AG20443 (cell line): Measurements from ENCODE around the gene PHC2.
A peak's percentile ranks its signal among the peaks of the same experiment; 100 is the strongest.
"Not testable (repeated sequence)": the region's sequence is repeated elsewhere in the genome, so short reads cannot be mapped to it uniquely, and the experiment has no call there.

Experiments
- DNase-seq: peaks from one replicate; pipeline ENCODE4 v3.0.0; 2012; ENCODE audit warnings: low spot score, mixed read lengths

Gene PHC2

DNA sequence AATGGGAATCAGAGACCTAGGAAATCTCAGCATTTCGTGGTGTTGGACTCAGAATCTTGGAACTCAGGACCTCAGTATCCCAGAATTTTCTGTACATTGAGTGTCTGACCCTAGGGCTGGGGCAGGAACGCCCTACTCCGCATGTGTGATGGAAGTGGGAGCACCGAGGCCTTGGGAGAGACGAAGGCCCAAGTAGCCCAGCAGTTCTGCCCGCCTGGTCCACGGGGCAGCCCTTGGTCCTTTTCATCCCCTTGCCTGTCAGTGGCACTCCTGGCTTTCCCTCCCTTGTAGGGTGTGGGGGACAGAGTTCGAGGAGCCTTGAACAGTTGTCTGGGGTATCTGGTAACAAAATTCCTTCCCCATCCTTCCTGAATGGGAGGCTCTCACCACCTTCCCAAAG lies 120.2 kb downstream of the PHC2 start:
- DNase-seq = no peak

DNA sequence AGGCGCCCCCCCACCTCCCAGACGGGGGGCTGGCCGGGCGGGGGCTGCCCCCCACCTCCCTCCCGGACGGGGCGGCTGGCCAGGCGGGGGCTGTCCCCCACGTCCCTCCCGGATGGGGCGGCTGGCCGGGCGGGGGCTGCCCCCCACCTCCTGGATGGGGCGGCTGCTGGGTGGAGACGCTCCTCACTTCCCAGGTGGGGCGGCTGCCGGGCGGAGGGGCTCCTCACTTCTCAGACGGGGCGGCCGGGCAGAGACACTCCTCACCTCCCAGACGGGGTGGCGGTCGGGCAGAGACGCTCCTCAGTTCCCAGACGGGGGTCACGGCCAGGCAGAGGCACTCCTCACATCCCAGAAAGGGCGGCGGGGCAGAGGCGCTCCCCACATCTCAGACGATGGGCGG lies 121.5 kb downstream of the PHC2 start:
- not testable (repeated sequence) for DNase-seq

DNA sequence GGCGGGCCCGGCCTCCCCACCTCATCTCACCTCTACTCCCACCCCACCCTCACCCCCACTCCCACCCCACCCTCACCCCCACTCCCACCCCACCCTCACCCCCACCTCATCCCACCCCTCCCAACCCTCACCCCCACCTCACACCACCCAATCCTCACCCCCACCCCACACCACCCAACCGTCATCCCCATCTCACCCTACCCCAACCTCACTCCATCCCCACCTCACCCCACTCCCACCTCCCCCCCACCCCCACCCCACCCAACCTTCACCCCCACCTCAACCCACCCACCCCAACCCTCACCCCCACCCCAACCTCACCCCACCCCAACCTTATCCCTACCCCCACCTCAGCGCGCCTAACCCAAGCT lies 123.4 kb downstream of the PHC2 start:
- DNase-seq = no peak

DNA sequence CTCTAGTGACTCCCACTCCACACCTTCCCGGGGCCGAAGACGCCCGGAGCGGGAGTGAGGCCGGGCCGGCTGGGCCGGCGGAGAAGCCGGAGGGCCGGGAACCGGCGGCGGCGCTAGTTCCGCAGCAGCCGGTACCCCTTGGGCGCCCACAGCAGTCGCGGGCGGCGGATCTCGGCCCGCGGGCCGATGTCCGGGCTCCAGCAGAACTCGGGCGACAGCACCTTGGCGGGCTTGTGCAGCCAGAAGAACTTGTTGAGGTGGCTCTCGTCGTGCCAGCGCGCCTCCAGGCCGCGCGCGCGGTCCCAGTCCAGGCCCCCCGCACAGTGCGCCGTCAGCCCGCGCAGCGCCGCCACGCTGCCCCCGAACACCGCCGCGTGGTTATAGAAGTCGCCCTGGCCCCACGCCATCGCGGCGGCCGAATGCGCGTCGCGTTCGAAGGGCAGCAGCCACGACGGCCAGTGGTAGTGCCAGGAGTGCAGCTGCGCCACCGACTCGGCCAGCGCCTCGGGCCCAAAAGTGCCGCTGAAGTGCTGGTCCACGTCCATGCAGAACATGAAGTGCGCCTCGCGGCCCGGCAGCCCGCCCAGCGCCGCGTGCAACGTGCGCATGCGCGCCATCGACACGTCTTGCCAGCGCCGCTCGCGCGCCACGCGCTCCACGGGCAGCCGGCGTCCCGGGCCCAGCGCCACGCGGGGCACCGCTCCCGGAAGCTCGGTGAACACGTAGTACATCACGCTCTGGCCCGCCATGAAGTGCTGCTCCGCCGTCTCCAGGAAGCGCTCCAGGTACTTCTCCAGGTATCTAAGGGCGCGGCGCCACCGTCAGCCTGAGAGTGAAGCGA lies 124.0 kb downstream of the PHC2 start:
- peak; percentile 43 for DNase-seq

DNA sequence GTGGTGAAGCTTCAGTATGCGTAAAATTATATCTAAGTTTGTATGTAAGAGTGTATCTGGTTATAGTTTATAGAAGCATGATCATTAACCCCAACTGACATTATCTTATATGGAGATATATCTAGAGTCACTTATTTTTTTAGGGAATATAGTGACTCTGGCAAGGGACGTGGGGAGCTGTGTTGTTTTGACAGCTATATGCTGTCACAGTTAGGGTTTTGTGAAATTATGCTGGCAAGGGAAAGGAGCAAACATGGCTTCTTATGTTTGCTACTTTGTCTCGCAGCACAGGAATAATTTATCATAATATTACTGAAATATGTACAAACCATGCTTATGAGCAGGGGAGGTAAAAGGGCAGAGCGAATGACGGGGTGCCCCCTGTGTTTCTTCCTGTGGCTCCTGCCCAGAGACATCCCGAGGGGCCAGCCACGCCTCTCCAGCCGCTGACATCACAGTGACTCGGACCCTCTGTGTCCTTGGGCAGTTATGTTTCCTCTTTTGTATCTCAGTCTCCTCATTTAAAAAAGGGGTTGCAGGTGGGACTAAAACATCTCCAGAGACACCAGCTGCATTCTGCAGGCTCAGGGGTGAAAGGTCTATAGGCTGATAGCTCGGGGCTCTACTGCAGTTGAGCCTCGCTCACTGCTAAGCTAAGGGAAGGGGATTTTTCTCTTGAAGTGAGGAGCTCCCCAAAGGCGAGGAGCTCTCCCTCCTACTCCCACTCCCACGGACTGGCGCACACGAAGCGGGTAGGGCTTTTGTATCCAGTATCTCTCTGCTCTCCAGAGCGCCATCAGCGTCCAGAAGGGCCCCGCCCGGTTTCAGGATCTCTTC lies 124.9 kb downstream of the PHC2 start:
- no peak for DNase-seq

DNA sequence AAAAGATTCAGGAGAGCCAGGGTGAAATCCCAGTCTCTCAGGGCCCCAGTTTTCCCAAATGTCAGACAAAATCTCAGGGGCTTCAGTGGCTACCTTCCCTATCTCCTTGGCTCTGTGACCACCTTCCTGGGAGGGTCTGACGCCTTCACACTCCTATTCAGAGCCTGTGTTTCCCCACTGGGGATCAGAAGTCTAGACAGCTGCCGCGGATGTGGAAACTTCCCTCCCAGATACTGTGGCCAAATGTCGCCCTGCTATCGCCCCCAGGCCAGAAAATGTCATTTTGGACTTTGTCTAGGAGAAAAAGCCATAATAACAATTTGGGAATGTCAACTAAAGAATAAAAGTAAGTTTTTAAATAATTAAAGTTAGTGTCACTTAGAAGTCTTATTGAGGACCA lies 125.9 kb downstream of the PHC2 start:
- no peak for DNase-seq

DNA sequence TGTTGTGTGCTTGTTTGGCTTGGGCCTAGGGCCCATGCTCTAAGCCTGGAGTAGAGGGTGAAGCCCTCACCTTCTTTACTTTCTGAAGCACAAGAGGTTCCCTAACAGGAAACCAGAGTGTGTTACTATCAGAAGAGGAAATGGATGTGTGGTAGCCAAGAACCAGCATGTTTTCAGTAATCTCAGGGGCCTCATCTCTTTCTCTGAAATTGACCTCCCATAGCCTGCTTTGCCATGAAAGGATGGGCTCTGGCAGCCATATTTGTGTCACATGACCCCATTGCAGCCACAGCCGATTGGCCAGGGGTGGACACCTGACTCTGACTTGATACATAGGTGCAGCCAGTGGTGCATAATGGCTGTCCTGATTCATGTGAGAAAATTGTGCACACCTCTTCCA lies 128.6 kb downstream of the PHC2 start:
- DNase-seq = no peak

DNA sequence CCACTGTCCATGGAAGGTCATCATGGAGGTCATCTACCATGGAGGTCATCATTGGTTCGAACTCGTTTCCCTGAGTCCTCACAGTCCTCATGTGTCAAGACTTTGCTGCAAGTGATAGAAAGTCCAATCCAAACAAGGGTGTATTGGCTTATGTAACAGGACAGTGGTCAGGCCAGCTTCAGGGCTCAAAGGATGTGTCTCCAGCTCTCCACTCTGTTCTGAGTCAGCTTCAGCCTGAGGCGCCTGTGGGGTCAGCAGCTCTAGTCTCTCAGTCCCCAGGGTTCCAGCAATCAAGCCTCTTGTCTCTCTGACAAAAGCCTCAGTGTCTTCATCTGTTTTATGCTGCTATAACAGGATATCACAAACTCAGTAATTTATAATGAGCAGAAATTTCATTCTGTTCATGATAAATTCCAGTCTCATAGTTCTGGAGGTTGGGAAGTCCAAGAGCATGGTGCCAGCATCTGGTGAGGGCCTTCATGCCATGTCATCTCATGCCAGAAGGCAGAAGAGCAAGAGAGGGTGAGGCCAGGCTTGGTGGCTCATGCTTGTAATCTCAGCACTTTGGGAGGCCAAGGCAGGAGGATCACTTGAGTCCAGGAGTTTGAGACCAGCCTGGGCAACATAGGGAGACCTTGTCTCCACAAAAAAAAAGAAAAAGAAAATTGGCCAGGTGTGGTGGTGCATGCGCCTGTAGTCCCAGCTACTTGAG lies 129.5 kb downstream of the PHC2 start:
- DNase-seq = peak; percentile 42

DNA sequence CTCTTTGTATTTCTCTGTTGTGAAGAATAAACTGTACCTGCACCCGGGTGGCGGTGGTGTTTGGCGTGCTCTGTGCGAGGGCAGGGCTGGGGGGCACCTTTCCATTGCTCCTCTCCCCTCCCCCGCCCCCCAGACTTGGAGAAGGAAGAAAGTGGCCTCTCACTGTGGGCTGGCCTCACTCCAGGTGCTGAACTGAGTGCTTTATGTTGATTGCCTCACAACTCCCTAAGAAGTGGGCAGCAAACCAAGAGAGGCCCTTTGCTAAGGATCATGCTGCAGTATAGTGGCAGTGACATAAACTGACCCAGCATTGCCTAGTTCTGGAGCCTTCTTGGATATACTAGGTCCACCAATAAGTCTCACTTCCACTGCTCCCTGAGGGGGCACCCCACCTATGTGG lies 130.2 kb downstream of the PHC2 start:
- DNase-seq = peak; percentile 75

DNA sequence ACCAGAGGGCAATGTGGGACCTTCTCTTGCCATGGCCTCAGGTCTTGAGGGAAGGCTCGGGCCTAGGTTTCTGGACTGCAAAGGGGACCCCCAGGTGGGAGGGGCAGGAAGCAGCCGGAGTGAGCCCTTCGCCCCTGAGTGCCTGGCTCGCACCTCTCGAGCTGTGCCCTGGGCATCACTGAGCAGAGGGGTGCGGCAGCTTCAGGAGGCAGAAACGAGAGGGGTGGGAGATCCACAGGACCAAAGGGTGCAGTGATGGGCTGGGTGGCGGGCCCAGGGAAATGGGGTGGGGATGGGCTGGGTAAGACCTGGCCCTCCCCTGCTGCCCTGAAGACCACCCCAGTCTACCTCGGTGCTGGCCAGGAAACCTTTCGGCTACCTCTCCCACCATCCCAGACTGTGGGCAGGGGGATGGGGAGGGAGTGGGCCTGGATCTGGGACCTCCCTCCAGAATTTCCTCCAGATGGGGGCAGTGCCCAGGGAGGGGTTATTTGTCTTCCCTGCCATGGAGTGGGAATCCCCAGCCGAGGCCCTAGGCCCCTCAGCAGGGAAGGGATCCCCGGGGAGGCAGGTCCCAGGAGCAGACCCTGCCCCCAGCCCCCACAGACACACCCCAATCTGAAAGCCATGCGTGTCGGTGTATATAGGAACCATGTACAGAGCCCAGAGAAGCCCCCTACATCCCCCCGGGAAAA lies 131.3 kb downstream of the PHC2 start:
- DNase-seq = no peak

DNA sequence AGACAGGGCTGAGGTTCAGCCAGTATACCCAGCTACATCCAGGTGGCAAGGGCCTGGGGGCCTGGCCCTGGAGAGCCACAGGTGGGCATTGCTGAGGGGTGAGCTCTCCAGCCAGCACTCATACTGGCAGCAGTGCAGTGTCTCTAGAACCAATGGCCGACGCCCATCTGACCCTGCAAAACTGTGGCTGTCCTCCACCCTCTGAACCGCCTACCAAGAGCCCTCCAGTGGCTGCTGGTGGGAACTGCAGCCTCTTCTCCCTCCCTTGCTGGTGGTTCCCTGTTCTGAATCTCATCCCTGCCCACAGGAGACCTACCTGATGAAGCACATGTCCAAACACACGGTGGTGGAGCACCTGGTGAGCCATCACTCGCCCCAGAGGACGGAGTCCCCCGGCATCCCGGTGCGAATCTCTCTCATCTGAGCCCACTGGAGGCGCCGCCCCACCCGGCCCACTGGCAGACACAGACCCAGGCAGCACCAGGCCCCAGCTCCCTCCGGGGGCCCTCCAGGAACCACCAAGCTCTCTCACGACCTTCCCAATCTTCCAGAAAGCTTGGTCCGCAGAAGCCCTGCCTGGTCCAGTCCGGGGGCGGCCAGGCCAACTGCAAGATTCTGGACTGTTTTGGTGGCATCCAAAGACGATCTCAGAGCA lies 132.1 kb downstream of the PHC2 start:
- peak; percentile 89 for DNase-seq

DNA sequence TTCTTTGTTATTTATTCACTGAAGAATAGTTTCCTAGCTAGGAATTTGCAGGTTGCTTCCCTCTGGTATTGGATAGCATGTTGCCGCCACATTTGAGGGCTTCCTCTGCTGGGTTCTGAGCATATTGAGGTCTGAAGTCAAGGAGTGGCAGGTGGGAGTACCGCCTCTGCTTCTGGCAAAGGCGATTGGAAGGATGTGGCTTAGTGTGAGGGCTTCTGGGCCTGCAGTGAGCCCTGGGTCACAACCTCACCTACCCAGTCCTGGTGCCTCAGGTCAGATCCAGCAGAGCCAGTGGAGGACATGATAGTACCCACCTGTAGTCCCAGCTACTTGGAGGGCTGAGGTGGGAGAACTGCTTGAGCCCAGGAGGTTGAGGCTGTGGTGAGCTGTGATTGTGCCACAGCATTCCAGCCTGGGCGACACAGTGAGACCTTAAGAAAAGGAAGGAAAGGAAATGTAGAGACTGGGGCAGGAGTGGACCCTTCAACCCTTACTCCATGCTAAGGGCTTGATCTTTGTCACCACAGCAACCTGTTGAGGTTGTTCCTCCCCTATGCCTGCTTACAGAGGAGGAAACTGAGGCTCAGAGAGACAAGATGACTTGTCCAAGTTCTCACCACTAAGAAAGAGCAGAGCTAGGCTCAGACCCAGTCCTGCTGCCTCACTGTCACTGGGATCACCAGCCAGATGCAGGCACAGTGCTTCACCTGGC lies 132.8 kb downstream of the PHC2 start:
- DNase-seq = no peak

DNA sequence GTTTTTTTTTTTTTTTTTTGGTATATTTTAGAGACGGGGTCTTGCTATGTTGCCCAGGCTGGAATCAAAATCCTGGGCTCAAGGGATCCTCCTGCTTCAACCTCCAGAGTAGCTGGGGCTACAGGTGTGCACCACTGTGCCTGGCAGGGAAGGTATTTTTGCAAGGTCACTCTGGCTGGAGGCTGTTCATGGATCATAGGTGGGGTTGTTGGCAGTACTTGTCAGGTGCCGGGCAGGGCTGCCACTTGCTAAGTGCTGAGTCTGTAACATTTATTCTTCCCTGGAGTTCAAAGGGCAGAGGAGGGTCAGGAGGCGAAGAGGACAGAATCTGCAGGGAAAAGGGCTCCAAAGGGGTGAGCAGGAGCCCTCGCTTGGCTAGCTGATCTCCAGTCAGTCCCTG lies 134.1 kb downstream of the PHC2 start:
- no peak for DNase-seq

DNA sequence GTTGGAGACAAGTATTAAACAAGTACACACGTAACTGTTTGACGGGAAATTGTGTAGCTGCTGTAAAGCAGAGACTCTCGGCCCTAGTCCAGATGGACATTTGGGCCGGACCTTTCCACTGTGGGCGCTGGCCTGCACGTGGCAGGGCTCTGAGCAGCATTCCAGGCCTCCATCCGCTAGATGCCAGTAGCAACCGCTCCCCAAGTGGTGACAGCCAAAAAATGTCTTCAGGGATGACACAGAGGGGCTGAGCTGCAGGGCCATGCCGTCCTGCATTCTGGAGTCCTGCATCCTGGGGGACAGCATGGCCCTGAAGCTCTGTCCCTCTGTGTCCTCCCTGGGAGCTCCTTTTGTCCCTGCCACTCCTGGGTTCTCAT lies 134.8 kb downstream of the PHC2 start:
- DNase-seq = no peak

DNA sequence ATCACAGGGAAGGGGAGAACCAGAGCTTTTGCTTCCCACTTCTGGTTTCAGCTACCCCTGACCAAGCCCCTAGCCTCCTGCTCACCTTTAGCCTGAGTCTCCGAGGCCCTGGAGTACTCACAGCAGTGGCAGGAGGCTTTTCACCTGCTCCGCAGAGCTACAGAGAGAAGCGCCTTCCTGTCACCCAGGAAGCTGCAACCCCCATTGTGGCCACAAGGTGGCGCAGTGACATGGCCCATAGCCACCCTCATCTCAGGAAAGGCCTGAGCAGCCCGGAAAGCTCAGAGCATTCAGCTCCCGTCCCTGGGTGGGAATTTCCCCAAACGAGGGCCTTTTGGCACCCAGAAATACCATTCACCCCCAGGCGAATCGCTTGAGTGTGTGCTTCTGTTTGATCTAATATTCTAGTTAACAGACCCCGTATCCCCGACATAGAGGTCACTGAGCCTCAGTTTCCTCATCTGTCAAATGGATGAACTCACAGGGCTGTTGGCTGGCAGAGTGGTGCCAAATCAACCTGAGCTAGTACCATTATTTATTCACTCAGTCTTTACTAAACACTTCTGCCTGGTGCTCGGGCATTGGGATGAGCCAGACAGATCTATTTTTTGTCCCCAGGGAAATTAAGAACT lies 135.3 kb downstream of the PHC2 start:
- DNase-seq = peak; percentile 91

DNA sequence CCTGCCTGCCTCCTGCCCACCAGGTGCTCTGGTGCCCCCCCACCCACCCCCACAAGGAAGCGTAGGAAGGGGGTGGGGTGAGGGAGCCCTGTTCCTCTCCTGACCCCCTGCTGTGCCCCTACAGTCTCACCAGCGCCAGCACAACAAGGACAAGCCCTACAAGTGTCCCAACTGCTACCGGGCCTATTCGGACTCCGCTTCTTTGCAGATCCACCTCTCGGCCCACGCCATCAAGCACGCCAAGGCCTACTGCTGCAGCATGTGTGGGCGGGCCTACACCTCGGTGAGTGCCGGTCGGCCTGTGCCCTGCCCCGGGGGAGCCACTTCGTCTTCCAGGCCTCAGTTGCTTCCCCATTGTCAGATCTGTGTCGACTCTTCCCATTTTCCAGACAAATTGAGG lies 135.9 kb downstream of the PHC2 start:
- DNase-seq = no peak

DNA sequence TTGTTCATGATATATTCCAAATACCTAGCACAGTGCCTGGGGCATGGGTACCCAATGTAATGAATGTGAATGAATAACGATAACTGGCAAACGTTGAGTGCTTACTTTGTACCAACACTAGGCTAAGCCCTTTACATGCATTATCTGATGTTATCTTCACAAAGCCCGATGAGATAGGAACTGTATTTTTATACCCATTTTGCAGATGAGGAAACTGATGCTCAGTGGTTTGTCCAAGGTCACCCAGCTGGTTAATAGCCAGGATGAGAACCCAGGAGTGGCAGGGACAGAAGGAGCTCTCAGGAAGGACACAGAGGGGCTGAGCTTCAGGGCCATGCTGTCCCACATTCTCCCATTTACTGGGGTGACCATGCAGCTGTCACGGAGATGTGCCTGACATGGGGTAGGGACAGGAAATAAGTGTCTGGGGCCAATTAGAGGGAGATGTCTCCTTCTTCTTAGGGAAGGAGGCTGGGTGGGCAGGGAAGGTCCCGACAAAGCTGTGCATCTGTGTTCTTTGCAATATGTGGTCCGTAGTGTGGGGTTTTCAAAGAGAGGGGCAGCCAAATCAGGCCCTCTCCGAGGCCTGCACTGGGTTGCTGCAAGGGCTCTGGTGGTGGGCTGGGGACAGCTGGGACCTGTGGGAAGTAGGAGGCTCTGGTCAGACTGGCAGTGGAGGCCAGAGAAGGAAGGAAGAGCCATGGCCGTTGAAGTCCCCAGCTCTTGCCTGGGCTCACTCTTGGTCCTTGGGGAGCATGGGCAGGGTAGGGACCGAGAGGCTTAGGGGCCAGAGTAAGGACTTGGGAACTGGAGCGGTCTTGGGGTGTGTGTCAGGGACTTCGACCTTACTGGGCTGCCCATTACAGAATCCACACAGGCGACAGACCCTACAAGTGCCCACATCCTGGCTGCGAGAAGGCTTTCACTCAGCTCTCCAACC lies 136.6 kb downstream of the PHC2 start:
- DNase-seq = no peak

DNA sequence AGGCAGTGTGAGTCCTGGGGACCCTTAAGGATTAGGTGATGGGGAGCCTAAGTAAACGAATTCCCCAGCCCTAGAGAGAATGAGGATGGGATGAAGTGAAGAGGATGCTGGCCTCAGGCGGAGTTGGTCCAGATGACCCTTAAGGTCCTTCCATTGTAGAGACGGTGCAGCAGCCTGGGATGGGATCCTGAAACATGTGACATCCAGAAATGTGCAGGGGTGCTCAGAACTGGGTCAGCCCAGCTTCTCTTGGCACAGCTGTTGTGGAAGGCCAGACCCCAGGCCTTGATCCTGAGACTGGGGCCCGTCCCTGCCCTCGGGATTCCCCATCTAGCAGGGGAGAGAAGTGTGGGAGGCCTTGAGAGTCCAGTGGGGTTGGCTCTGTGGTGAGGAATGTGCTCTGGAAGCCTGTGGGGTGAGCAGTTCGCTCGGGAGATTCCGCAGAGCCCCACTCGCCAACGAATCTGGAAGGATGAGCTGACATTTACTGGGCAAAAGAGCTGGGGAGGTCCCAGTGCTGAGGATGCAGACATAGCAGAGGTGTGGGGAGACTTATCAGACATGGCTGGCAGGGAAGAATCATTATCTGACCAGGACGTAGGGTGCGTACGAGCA lies 138.1 kb downstream of the PHC2 start:
- peak; percentile 41 for DNase-seq

DNA sequence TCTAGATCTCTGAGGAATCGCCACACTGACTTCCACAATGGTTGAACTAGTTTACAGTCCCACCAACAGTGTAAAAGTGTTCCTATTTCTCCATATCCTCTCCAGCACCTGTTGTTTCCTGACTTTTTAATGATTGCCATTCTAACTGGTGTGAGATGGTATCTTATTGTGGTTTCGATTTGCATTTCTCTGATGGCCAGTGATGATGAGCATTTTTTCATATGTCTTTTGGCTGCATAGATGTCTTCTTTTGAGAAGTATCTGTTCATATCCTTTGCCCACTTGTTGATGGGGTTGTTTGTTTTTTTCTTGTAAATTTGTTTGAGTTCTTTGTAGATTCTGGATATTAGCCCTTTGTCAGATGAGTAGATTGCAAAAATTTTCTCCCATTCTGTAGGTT lies 140.3 kb downstream of the PHC2 start:
- DNase-seq = not testable (repeated sequence)
